NCI-H510A (cell line): ENCODE results near the gene ANO2.

Experiments
- DNase-seq: peaks from one replicate; lab custom pipeline; 2025; lab: John Stamatoyannopoulos, UW

The ANO2 gene

GRCh38 chr12:5723711-5724252 lies 221.3 kb downstream of the ANO2 start:
- DNase-seq = no peak

GRCh38 chr12:5723071-5723470 lies 222.0 kb downstream of the ANO2 start:
- no peak for DNase-seq

- DNase-seq = no peak
These were observed 224.6 kb downstream of the ANO2 start for GRCh38 chr12:5720381-5721005.

- DNase-seq = no peak
These were observed 226.4 kb downstream of the ANO2 start for GRCh38 chr12:5718680-5719079.

GRCh38 chr12:5718073-5718472 lies 227.0 kb downstream of the ANO2 start:
- no peak for DNase-seq

- no peak for DNase-seq
These were observed 228.1 kb downstream of the ANO2 start for GRCh38 chr12:5716976-5717375.

GRCh38 chr12:5716201-5716600 lies 228.9 kb downstream of the ANO2 start:
- DNase-seq = no peak

- DNase-seq = no peak
These were observed 230.0 kb downstream of the ANO2 start for GRCh38 chr12:5715021-5715420.

- DNase-seq = no peak
These were observed 231.4 kb downstream of the ANO2 start for GRCh38 chr12:5713599-5714081.

GRCh38 chr12:5710260-5710878 lies 234.7 kb downstream of the ANO2 start:
- DNase-seq = no peak

GRCh38 chr12:5708371-5708770 lies 236.7 kb downstream of the ANO2 start:
- DNase-seq = no peak

GRCh38 chr12:5706247-5706646 lies 238.8 kb downstream of the ANO2 start:
- DNase-seq = no peak

GRCh38 chr12:5705791-5706190 lies 239.3 kb downstream of the ANO2 start:
- DNase-seq = no peak

GRCh38 chr12:5694759-5695409 lies 250.2 kb downstream of the ANO2 start:
- no peak for DNase-seq

- no peak for DNase-seq
These were observed 252.2 kb downstream of the ANO2 start for GRCh38 chr12:5692850-5693249.

GRCh38 chr12:5691943-5692342 lies 253.1 kb downstream of the ANO2 start:
- DNase-seq = no peak

GRCh38 chr12:5690240-5690639 lies 254.8 kb downstream of the ANO2 start:
- DNase-seq = no peak

GRCh38 chr12:5689773-5690172 lies 255.3 kb downstream of the ANO2 start:
- no peak for DNase-seq

GRCh38 chr12:5688226-5688625 lies 256.8 kb downstream of the ANO2 start:
- DNase-seq = no peak

- DNase-seq = no peak
These were observed 259.1 kb downstream of the ANO2 start for GRCh38 chr12:5685935-5686334.

- no peak for DNase-seq
These were observed 260.1 kb downstream of the ANO2 start for GRCh38 chr12:5684989-5685388.

GRCh38 chr12:5682581-5682980 lies 262.5 kb downstream of the ANO2 start:
- no peak for DNase-seq

- DNase-seq = no peak
These were observed 266.9 kb downstream of the ANO2 start for GRCh38 chr12:5678176-5678575.
